HG03139 (cell line): ENCODE measurements around the gene FABP2.

ENCODE experiments used
- ATAC-seq: cut with Tn5 transposase; IDR thresholded peaks from one replicate; pipeline ENCODE4 v1.9.1; 2021; ENCODE audit not compliant: unreplicated experiment

The FABP2 gene

DNA sequence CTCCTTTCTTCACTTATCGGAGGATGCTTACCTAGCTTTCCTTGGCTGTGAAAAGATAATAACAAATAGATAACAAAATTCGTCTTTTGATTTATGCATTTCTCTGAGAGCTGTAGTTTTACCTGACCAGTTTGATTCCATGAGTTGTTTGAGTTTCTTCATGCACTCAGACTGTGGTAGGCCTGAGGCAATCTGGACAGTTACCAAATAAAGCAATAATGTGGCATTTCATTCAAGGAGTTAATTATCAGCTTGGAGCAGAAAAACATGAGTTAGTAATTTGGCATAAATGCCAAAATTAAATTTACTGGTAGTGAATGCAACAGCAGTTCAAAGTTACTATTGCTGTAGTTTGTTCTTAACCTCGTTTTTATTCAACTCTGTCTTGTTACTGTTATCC is 53.5 kb downstream of the FABP2 start:
- no peak for ATAC-seq
